Umbilical cord (tissue), 2 donors: ENCODE data around the gene HMHB1. TPM values are rescaled to one million over a fixed set of nuclear protein-coding genes. Genes with fewer than 3 reads are reported as not detected.

Source experiments
- DNase-seq: peaks from one replicate; pipeline ENCODE4 v3.0.0-alpha.2; 2015; ENCODE audit warnings: low spot score
- total RNA-seq: library from RNA; depleted of rRNA; stranded (reverse); fragments of >200 nt; gene quantifications from one replicate; pipeline ENCODE4 v1.2.3, GENCODE V29; 2014; ENCODE audit warnings: low replicate concordance; ENCODE audit not compliant: insufficient read depth

HMHB1 gene
- total RNA-seq, 1 donor from 2014 or later, result not detected

DNA sequence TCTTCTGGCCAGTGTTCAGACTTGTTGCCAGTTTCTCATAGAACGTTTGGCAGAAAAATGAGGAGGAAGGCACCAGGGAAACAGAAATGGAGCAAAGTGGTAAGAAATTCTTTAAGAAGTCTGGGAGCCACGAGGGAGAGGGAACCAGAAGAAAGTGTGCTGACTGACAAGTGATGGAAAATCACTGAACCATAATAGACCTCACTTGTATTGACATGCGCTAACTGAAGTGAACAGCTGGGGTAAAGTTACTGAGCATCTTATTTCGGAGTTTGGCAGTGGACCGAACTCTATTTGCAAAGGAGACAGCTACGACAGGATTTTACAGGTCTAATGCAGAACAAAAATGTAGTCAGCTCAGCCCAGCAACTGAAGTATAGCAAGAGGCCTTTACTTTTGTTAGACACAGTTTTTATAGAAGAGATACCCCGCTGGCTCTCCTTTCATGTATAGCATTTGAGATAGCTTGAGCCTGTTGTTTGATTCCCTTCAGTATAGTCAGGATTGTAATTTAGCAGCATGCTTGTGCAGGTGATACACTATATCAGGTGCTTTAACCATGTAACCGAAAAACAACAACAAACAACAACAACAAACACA is 53.6 kb downstream of the HMHB1 start:
- DNase-seq, result no peak
